Measurements from ENCODE around the gene SNHG17.

SNHG17 gene

GRCh38 chr20:38460040-38460623, 25.0 kb upstream of the SNHG17 start:
- H3K9me3 ChIP-seq, result no peaks in the 10 kb centered on the region; the same call in 1 of the 2 replicates
- no peaks in the 10 kb centered on the region for H3K36me3 ChIP-seq
- no peak overlapping the region for H3K4me3 ChIP-seq
- H3K4me2 ChIP-seq, result no peak overlapping the region
- no peak overlapping the region for H3K9ac ChIP-seq
- H3K27me3 ChIP-seq, result no peaks in the 10 kb centered on the region
- H4K20me1 ChIP-seq, result no peaks in the 10 kb centered on the region
- no peaks in the 10 kb centered on the region for H3K4me1 ChIP-seq
- H3K27ac ChIP-seq, result no peak overlapping the region
- TF ChIP-seq Cebpa-rat (IDR thresholded peaks at IDR 0.05), result no peak

GRCh38 chr20:38458314-38458713, 23.2 kb upstream of the SNHG17 start:
- Histone ChIP-seq H3K4me1 (peaks cover 6% of the 10 kb centered on the region; the same call in 1 of the 2 replicates), H4K20me1 (no peaks in the 10 kb centered on the region)

GRCh38 chr20:38454556-38455473, 19.7 kb upstream of the SNHG17 start:
- Histone ChIP-seq H3K9ac (no peak overlapping the region), H3K4me2 (no peak overlapping the region), H3K4me1 (peaks cover 6% of the 10 kb centered on the region; the same call in 1 of the 2 replicates), H3K27ac (no peak overlapping the region), H3K27me3 (no peaks in the 10 kb centered on the region), H3K4me3 (no peak overlapping the region), H4K20me1 (no peaks in the 10 kb centered on the region), H3K9me3 (no peaks in the 10 kb centered on the region), H3K36me3 (peaks cover 16% of the 10 kb centered on the region)
- no peak for TF ChIP-seq Cebpa-rat (IDR thresholded peaks at IDR 0.05)

More at GRCh38 chr20:38458314-38458713, 23.2 kb upstream of the SNHG17 start:
- Histone ChIP-seq H3K27ac (no peak overlapping the region), H3K9me3 (no peaks in the 10 kb centered on the region; the same call in 1 of the 2 replicates), H3K36me3 (no peaks in the 10 kb centered on the region), H3K9ac (no peak overlapping the region), H3K27me3 (no peaks in the 10 kb centered on the region), H3K4me3 (no peak overlapping the region), H3K4me2 (no peak overlapping the region)
- no peak for TF ChIP-seq Cebpa-rat (IDR thresholded peaks at IDR 0.05)

GRCh38 chr20:38453941-38454340, 18.8 kb upstream of the SNHG17 start:
- Histone ChIP-seq H3K4me2 (no peak overlapping the region), H3K4me3 (no peak overlapping the region), H3K4me1 (peaks cover 6% of the 10 kb centered on the region; the same call in 1 of the 2 replicates), H3K27me3 (no peaks in the 10 kb centered on the region), H3K36me3 (peaks cover 24% of the 10 kb centered on the region), H4K20me1 (no peaks in the 10 kb centered on the region), H3K27ac (no peak overlapping the region), H3K9me3 (no peaks in the 10 kb centered on the region), H3K9ac (no peak overlapping the region)
- TF ChIP-seq Cebpa-rat (IDR thresholded peaks at IDR 0.05), result no peak

GRCh38 chr20:38452880-38453624, 17.9 kb upstream of the SNHG17 start:
- no peak overlapping the region for H3K4me3 ChIP-seq
- H3K9ac ChIP-seq, result no peak overlapping the region
- peaks cover 25% of the 10 kb centered on the region for H3K36me3 ChIP-seq
- H3K27ac ChIP-seq, result no peak overlapping the region
- no peaks in the 10 kb centered on the region for H4K20me1 ChIP-seq
- no peak overlapping the region for H3K4me2 ChIP-seq
- H3K27me3 ChIP-seq, result no peaks in the 10 kb centered on the region
- no peak for TF ChIP-seq Cebpa-rat (IDR thresholded peaks at IDR 0.05)
- no peaks in the 10 kb centered on the region for H3K9me3 ChIP-seq
- peaks cover 12% of the 10 kb centered on the region for H3K4me1 ChIP-seq

- no peak for TF ChIP-seq Cebpa-rat (IDR thresholded peaks at IDR 0.05)
- Histone ChIP-seq H3K4me3 (no peak overlapping the region), H3K4me2 (no peak overlapping the region), H3K9me3 (no peaks in the 10 kb centered on the region), H3K9ac (no peak overlapping the region), H4K20me1 (no peaks in the 10 kb centered on the region), H3K27ac (no peak overlapping the region), H3K27me3 (no peaks in the 10 kb centered on the region), H3K36me3 (peaks cover 25% of the 10 kb centered on the region), H3K4me1 (peaks cover 31% of the 10 kb centered on the region)
These were observed 15.4 kb upstream of the SNHG17 start for GRCh38 chr20:38450412-38450975.

GRCh38 chr20:38449046-38449445, 13.9 kb upstream of the SNHG17 start:
- Histone ChIP-seq H3K4me1 (peaks cover 29% of the 10 kb centered on the region), H3K27ac (no peak overlapping the region), H3K9me3 (no peaks in the 10 kb centered on the region), H3K4me2 (no peak overlapping the region), H4K20me1 (no peaks in the 10 kb centered on the region), H3K27me3 (no peaks in the 10 kb centered on the region), H3K9ac (no peak overlapping the region), H3K36me3 (peaks cover 25% of the 10 kb centered on the region), H3K4me3 (no peak overlapping the region)
- no peak for TF ChIP-seq Cebpa-rat (IDR thresholded peaks at IDR 0.05)

- Histone ChIP-seq H3K4me1 (peaks cover 25% of the 10 kb centered on the region), H3K27me3 (no peaks in the 10 kb centered on the region), H3K4me2 (peak overlapping the region; percentile 84), H3K9me3 (no peaks in the 10 kb centered on the region), H4K20me1 (no peaks in the 10 kb centered on the region), H3K36me3 (peaks cover 25% of the 10 kb centered on the region), H3K9ac (no peak overlapping the region), H3K27ac (no peak overlapping the region), H3K4me3 (no peak overlapping the region)
- no peak for TF ChIP-seq Cebpa-rat (IDR thresholded peaks at IDR 0.05)
These were observed 13.0 kb upstream of the SNHG17 start for GRCh38 chr20:38447931-38448675.

- peaks cover 30% of the 10 kb centered on the region for H3K4me1 ChIP-seq
- H3K9me3 ChIP-seq, result no peaks in the 10 kb centered on the region
- peaks cover 25% of the 10 kb centered on the region for H3K36me3 ChIP-seq
- no peaks in the 10 kb centered on the region for H3K27me3 ChIP-seq
- H3K4me3 ChIP-seq, result peak overlapping the region; percentile 81
- H3K9ac ChIP-seq, result peak overlapping the region; percentile 90; the same call in 1 of the 2 replicates
- H4K20me1 ChIP-seq, result no peaks in the 10 kb centered on the region
- peak overlapping the region; percentile 84 for H3K4me2 ChIP-seq
- TF ChIP-seq Cebpa-rat (IDR thresholded peaks at IDR 0.05), result no peak
- peak overlapping the region; percentile 93 for H3K27ac ChIP-seq
These were observed 12.1 kb upstream of the SNHG17 start for GRCh38 chr20:38447251-38447661.
